Parathyroid adenoma (tissue), 2 donors: Measurements from ENCODE around the gene SLC25A48.

ENCODE experiments used
- H2AFZ ChIP-seq: fragments of 300-600 bp; sonication (generic); one replicate; pipeline ENCODE4 v1.7.0; 2017; ENCODE audit warnings: antibody characterized with exemption, mild to moderate bottlenecking
- H3K27ac ChIP-seq: fragments of 300-600 bp; sonication (generic); one replicate; pipeline ENCODE4 v1.7.0; 2017
- H3K27me3 ChIP-seq: fragments of 300-600 bp; sonication (generic); one replicate; pipeline ENCODE4 v1.7.0; 2017; ENCODE audit warnings: low read length; ENCODE audit not compliant: control insufficient read depth, insufficient read depth
- H3K36me3 ChIP-seq: fragments of 300-600 bp; sonication (generic); one replicate; pipeline ENCODE4 v1.7.0; 2017; ENCODE audit warnings: low read length; ENCODE audit not compliant: control insufficient read depth, insufficient read depth
- H3K4me1 ChIP-seq: fragments of 300-600 bp; sonication (generic); one replicate; pipeline ENCODE4 v1.7.0; 2017; ENCODE audit warnings: control low read depth
- H3K4me2 ChIP-seq: fragments of 300-600 bp; sonication (generic); one replicate; pipeline ENCODE4 v1.7.0; 2017; ENCODE audit warnings: low read length
- H3K4me3 ChIP-seq: fragments of 300-600 bp; sonication (generic); one replicate; pipeline ENCODE4 v1.7.0; 2017; ENCODE audit warnings: low read depth, low read length
- H3K79me2 ChIP-seq: fragments of 300-600 bp; sonication (generic); one replicate; pipeline ENCODE4 v1.7.0; 2017; ENCODE audit warnings: control low read depth
- H3K9ac ChIP-seq: fragments of 300-600 bp; sonication (generic); one replicate; pipeline ENCODE4 v1.7.0; 2017; ENCODE audit warnings: mild to moderate bottlenecking
- H3K9me3 ChIP-seq: fragments of 300-600 bp; sonication (generic); one replicate; pipeline ENCODE4 v1.7.0; 2017; ENCODE audit warnings: low read length; ENCODE audit not compliant: control insufficient read depth
- TF ChIP-seq, protein P1 (sequence below): fragments of 300-600 bp; sonication (generic); IDR thresholded peaks from one replicate; pipeline ENCODE4 v1.7.0; 2017; ENCODE audit warnings: antibody characterized with exemption, mild to moderate bottlenecking
- donor health status: primary hyperparathyroidism.

SLC25A48 gene

GRCh38 chr5:135867599-135867998 lies 33.1 kb downstream of the SLC25A48 start:
- Histone ChIP-seq H3K4me3 (no peak overlapping the region), H3K4me1 (no peaks in the 10 kb centered on the region), H3K27ac (no peak overlapping the region), H2AFZ (no peak overlapping the region), H3K27me3 (no peaks in the 10 kb centered on the region), H3K9ac (no peak overlapping the region), H3K79me2 (no peaks in the 10 kb centered on the region), H3K4me2 (no peak overlapping the region), H3K36me3 (no peaks in the 10 kb centered on the region), H3K9me3 (no peaks in the 10 kb centered on the region)
- TF ChIP-seq, protein P1, sequence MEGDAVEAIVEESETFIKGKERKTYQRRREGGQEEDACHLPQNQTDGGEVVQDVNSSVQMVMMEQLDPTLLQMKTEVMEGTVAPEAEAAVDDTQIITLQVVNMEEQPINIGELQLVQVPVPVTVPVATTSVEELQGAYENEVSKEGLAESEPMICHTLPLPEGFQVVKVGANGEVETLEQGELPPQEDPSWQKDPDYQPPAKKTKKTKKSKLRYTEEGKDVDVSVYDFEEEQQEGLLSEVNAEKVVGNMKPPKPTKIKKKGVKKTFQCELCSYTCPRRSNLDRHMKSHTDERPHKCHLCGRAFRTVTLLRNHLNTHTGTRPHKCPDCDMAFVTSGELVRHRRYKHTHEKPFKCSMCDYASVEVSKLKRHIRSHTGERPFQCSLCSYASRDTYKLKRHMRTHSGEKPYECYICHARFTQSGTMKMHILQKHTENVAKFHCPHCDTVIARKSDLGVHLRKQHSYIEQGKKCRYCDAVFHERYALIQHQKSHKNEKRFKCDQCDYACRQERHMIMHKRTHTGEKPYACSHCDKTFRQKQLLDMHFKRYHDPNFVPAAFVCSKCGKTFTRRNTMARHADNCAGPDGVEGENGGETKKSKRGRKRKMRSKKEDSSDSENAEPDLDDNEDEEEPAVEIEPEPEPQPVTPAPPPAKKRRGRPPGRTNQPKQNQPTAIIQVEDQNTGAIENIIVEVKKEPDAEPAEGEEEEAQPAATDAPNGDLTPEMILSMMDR: no peak

DNA sequence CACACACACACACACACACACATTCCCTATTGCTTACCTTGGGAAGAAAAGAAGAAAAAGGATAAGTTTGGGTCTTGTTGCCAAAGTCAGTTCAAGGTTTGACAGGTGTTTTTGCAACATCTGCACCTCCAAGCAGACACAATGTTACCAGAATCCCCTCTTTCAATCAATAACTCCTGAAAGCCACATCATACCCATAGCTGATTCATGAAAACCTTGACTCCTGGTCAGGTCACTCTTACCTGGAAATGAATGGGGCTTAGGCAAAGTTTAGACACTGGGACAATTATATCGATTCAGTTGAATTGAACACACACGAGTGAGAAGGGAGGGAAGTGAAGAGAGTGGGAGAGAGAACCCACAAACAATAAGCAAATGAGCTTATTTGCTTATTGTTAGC lies 34.2 kb downstream of the SLC25A48 start:
- H3K4me3 ChIP-seq: no peak overlapping the region
- H3K27me3 ChIP-seq: no peaks in the 10 kb centered on the region
- H3K9me3 ChIP-seq: no peaks in the 10 kb centered on the region
- no peak overlapping the region for H3K27ac ChIP-seq
- H2AFZ ChIP-seq: no peak overlapping the region
- no peaks in the 10 kb centered on the region for H3K4me1 ChIP-seq
- H3K4me2 ChIP-seq: no peak overlapping the region
- H3K9ac ChIP-seq: no peak overlapping the region
- TF ChIP-seq, protein P1: no peak
- H3K79me2 ChIP-seq: no peaks in the 10 kb centered on the region
- H3K36me3 ChIP-seq: no peaks in the 10 kb centered on the region

DNA sequence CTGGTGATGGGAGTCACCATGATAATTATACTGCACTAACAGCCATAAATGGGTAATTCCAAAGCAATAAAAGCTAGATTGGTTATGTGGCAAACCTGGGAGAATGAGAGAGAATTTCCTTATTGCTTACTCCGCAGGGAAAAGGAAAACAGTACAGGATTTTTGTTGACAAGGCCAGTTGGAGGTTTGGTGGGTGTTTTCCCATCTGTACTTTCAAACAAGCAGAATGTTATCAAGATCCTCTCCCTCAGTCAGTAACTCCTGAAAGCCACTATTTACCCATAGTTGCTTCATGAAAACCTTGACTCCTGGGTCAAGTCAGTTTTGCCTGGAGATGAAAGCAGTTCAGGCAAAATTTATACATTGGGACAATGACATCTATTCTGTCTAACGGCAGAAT lies 34.8 kb downstream of the SLC25A48 start:
- Histone ChIP-seq H3K9me3 (no peaks in the 10 kb centered on the region), H3K4me3 (no peak overlapping the region), H3K27me3 (no peaks in the 10 kb centered on the region), H3K4me2 (no peak overlapping the region), H3K79me2 (no peaks in the 10 kb centered on the region), H3K36me3 (no peaks in the 10 kb centered on the region), H3K27ac (no peak overlapping the region), H3K9ac (no peak overlapping the region), H3K4me1 (no peaks in the 10 kb centered on the region), H2AFZ (no peak overlapping the region)
- TF ChIP-seq, protein P1: no peak

GRCh38 chr5:135869935-135870334 lies 35.5 kb downstream of the SLC25A48 start:
- no peaks in the 10 kb centered on the region for H3K36me3 ChIP-seq
- no peak overlapping the region for H3K4me2 ChIP-seq
- H3K9ac ChIP-seq: no peak overlapping the region
- no peak overlapping the region for H2AFZ ChIP-seq
- H3K4me3 ChIP-seq: no peak overlapping the region
- H3K79me2 ChIP-seq: no peaks in the 10 kb centered on the region
- H3K4me1 ChIP-seq: no peaks in the 10 kb centered on the region
- no peaks in the 10 kb centered on the region for H3K27me3 ChIP-seq
- no peak overlapping the region for H3K27ac ChIP-seq
- TF ChIP-seq, protein P1: no peak
- H3K9me3 ChIP-seq: no peaks in the 10 kb centered on the region

- H3K4me2 ChIP-seq: no peak overlapping the region
- no peak overlapping the region for H3K9ac ChIP-seq
- TF ChIP-seq, protein P1: no peak
- H2AFZ ChIP-seq: no peak overlapping the region
- no peaks in the 10 kb centered on the region for H3K4me1 ChIP-seq
- H3K9me3 ChIP-seq: no peaks in the 10 kb centered on the region
- no peaks in the 10 kb centered on the region for H3K36me3 ChIP-seq
- no peak overlapping the region for H3K4me3 ChIP-seq
- H3K79me2 ChIP-seq: no peaks in the 10 kb centered on the region
- H3K27ac ChIP-seq: no peak overlapping the region
- no peaks in the 10 kb centered on the region for H3K27me3 ChIP-seq
Measured at GRCh38 chr5:135871268-135871915, 36.9 kb downstream of the SLC25A48 start.
